MM.1S (cell line): ENCODE results near the gene EPHB1.

Experiments used
- DNase-seq: peaks from one replicate; pipeline ENCODE4 v3.0.0-alpha.2; 2015
- H2AFZ ChIP-seq: fragments of 300-600 bp; sonication (generic); 2 replicates; pipeline ENCODE4 v1.6.0; 2016; ENCODE audit warnings: antibody characterized with exemption, low read length
- H3F3A ChIP-seq: fragments of 300-600 bp; sonication (generic); 2 replicates; pipeline ENCODE4 v1.6.1; 2016; ENCODE audit warnings: mild to moderate bottlenecking, antibody characterized with exemption, low read length, moderate library complexity, mixed read lengths; ENCODE audit not compliant: insufficient read depth
- H3K27ac ChIP-seq: fragments of 300-600 bp; sonication (generic); 2 replicates; pipeline ENCODE4 v1.5.1; 2016; ENCODE audit warnings: mild to moderate bottlenecking, low read length
- H3K27me3 ChIP-seq: fragments of 300-600 bp; sonication (generic); replicated peaks from 2 replicates; pipeline ENCODE4 v1.6.0; 2016; ENCODE audit warnings: low read length; ENCODE audit not compliant: insufficient read depth
- H3K36me3 ChIP-seq: fragments of 300-600 bp; sonication (generic); replicated peaks from 2 replicates; pipeline ENCODE4 v1.6.1; 2016; ENCODE audit warnings: mild to moderate bottlenecking, low read length, mixed read lengths; ENCODE audit not compliant: insufficient read depth
- H3K4me1 ChIP-seq: fragments of 300-600 bp; sonication (generic); 2 replicates; pipeline ENCODE4 v1.6.1; 2016; ENCODE audit warnings: low read length, mixed read lengths
- H3K4me2 ChIP-seq: fragments of 300-600 bp; sonication (generic); 2 replicates; pipeline ENCODE4 v1.6.0; 2016; ENCODE audit warnings: low read depth, low read length
- H3K4me3 ChIP-seq: fragments of 300-600 bp; sonication (generic); 2 replicates; pipeline ENCODE4 v1.5.1; 2016; ENCODE audit warnings: low read length, mixed read lengths
- H3K79me2 ChIP-seq: fragments of 300-600 bp; sonication (generic); 2 replicates; pipeline ENCODE4 v1.6.1; 2016; ENCODE audit warnings: mixed run types, low read length, mixed read lengths
- H3K9ac ChIP-seq: fragments of 300-600 bp; sonication (generic); 2 replicates; pipeline ENCODE4 v1.6.1; 2016; ENCODE audit warnings: low read length, mixed read lengths
- H3K9me2 ChIP-seq: fragments of 300-600 bp; sonication (generic); replicated peaks from 2 replicates; pipeline ENCODE4 v1.6.1; 2016; ENCODE audit warnings: mild to moderate bottlenecking, low read length, mixed read lengths; ENCODE audit not compliant: insufficient read depth
- H3K9me3 ChIP-seq: fragments of 300-600 bp; sonication (generic); replicated peaks from 2 replicates; pipeline ENCODE4 v1.6.1; 2016; ENCODE audit warnings: mild to moderate bottlenecking, low read length, mixed read lengths; ENCODE audit not compliant: insufficient read depth
- H4K20me1 ChIP-seq: fragments of 300-600 bp; sonication (generic); 2 replicates; pipeline ENCODE4 v1.6.1; 2016; ENCODE audit warnings: mild to moderate bottlenecking, low read length, moderate library complexity, mixed read lengths; ENCODE audit not compliant: insufficient read depth
- CTCF ChIP-seq: fragments of 300-600 bp; sonication (generic); IDR thresholded peaks from 2 replicates; pipeline ENCODE4 v1.5.1; 2016; ENCODE audit warnings: antibody characterized with exemption, low read length, mixed read lengths
- EZH2 ChIP-seq: fragments of 300-600 bp; sonication (generic); optimal IDR thresholded peaks from 2 replicates; pipeline ENCODE3; 2017; ENCODE audit warnings: low read depth, mild to moderate bottlenecking, antibody characterized with exemption, low read length, mixed read lengths
- EZH2phosphoT487 ChIP-seq: fragments of 300-600 bp; sonication (generic); IDR thresholded peaks from 2 replicates; pipeline ENCODE4 v1.6.1; 2018; ENCODE audit warnings: antibody characterized with exemption, low read length

Gene EPHB1

DNA sequence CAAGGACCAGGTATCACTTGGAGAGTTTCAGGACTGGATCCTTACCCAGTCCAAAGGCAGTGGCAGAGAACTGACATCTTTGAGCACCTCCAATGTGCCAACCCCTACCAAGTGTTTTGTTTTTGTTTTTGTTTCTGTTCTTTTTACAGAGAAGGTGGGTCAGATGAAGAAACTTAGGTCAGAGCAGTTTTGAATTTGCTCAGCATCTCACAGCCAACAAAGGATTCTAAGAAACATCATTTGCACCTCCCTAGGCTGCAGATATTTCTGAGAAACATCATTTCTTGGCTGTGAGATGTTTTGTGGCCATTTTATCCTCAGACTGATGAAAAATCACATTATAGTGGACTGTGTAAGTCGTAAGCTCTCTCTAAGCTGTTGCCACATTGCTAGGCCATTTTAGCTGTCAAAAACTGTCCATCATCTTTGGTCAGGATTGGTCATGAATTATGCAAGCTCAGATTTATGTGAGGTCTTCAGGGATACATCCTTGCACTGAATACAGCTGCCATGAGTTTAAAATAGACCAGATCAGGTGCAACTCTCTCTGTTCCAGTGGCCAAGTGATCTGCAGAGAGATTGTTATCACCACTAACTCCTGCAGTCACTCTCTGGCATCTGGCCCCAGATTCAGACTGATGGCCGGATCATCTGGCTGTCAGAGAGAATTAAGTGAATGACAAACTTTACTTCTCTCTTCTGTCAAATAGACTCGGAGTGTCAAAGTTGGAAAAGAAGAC, 341.5 kb downstream of the EPHB1 start:
- Histone ChIP-seq H3K9ac (no peak overlapping the region), H3K4me3 (no peak overlapping the region), H3F3A (no peaks in the 10 kb centered on the region), H3K9me2 (no peaks in the 10 kb centered on the region), H4K20me1 (no peaks in the 10 kb centered on the region), H3K27ac (no peak overlapping the region), H3K4me2 (no peak overlapping the region), H3K9me3 (no peaks in the 10 kb centered on the region), H3K36me3 (no peaks in the 10 kb centered on the region), H2AFZ (no peak overlapping the region), H3K79me2 (no peaks in the 10 kb centered on the region), H3K27me3 (no peaks in the 10 kb centered on the region), H3K4me1 (no peaks in the 10 kb centered on the region)
- DNase-seq = no peak
- TF ChIP-seq EZH2phosphoT487 (no peak), CTCF (no peak), EZH2 (no peak)

DNA sequence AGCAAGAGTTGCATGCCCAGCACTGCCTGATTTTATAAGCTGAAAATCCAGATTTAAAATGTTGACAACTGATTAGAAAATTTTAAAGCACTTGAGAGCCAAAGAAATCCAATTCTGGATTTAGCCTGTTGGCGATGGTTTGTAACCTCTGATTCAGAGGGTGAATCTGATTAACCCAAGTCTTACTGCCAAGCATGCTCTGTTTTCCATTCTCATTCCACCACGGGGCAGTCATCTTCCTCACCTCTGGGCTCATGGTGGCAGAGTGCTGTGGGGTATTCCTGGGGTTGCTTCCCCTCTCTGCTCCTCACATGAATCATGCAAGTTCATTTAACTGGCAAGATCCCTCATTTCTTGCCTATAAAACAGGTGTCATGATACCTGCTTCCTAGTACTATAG, 342.2 kb downstream of the EPHB1 start:
- TF ChIP-seq EZH2phosphoT487 (no peak), EZH2 (no peak), CTCF (no peak)

GRCh38 chr3:135138776-135139175, 343.7 kb downstream of the EPHB1 start:
- no peaks in the 10 kb centered on the region for H3K4me1 ChIP-seq
- H2AFZ ChIP-seq = no peak overlapping the region
- H3K36me3 ChIP-seq = no peaks in the 10 kb centered on the region
- H3K27me3 ChIP-seq = no peaks in the 10 kb centered on the region
- H3F3A ChIP-seq = no peaks in the 10 kb centered on the region
- no peak overlapping the region for H3K4me3 ChIP-seq
- H3K27ac ChIP-seq = no peak overlapping the region
- H4K20me1 ChIP-seq = no peaks in the 10 kb centered on the region
- H3K4me2 ChIP-seq = no peak overlapping the region
- no peaks in the 10 kb centered on the region for H3K9me2 ChIP-seq
- no peaks in the 10 kb centered on the region for H3K79me2 ChIP-seq
- no peak for DNase-seq
- no peaks in the 10 kb centered on the region for H3K9me3 ChIP-seq
- no peak overlapping the region for H3K9ac ChIP-seq
- TF ChIP-seq EZH2phosphoT487 (no peak), EZH2 (no peak), CTCF (no peak)

More for the DNA sequence above, 342.2 kb downstream of the EPHB1 start:
- Histone ChIP-seq H3K9me3 (no peaks in the 10 kb centered on the region), H2AFZ (no peak overlapping the region), H3K27me3 (no peaks in the 10 kb centered on the region), H3K4me2 (no peak overlapping the region), H4K20me1 (no peaks in the 10 kb centered on the region), H3K4me3 (no peak overlapping the region), H3K36me3 (no peaks in the 10 kb centered on the region), H3K4me1 (no peaks in the 10 kb centered on the region), H3F3A (no peaks in the 10 kb centered on the region), H3K9me2 (no peaks in the 10 kb centered on the region), H3K27ac (no peak overlapping the region), H3K79me2 (no peaks in the 10 kb centered on the region), H3K9ac (no peak overlapping the region)
- DNase-seq = no peak
